Breast epithelium (tissue), 3 donors: ENCODE results near the gene CLDN9.

Experiments used
- POLR2A ChIP-seq: fragments of 450-650 bp; IDR thresholded peaks from one replicate; pipeline ENCODE4 v1.6.1; 2016; ENCODE audit warnings: antibody characterized with exemption, mild to moderate bottlenecking, moderate library complexity
- TF ChIP-seq, protein P1 (sequence below), 3 donors: fragments of 450-650 bp; IDR thresholded peaks; one replicate each; pipeline ENCODE4 v1.5.1; 2016 to 2017; ENCODE audit warnings: antibody characterized with exemption in 3 of 3, mild to moderate bottlenecking in 3 of 3, moderate library complexity in 3 of 3

DNA sequence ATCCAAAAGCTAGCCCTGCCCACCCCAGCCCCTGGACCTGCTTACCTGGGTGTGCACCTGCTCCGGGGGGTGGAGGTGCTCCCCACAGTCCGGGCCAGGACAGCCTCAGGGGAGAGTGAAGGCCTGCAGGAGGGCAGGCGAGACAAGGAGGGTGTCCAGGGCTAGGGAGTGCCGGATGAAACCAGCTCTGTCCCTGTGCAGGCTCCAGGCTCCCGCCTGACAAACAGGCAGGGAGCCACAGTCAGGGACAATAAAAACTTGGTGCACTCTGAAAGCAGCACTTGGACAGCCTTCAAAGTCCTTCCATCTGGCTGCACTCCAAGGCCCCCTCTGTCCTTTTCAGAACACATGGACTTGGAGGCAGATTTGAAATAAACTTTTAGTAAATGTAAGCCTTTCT lies 39.6 kb upstream of the CLDN9 start:
- TF ChIP-seq, protein P1, sequence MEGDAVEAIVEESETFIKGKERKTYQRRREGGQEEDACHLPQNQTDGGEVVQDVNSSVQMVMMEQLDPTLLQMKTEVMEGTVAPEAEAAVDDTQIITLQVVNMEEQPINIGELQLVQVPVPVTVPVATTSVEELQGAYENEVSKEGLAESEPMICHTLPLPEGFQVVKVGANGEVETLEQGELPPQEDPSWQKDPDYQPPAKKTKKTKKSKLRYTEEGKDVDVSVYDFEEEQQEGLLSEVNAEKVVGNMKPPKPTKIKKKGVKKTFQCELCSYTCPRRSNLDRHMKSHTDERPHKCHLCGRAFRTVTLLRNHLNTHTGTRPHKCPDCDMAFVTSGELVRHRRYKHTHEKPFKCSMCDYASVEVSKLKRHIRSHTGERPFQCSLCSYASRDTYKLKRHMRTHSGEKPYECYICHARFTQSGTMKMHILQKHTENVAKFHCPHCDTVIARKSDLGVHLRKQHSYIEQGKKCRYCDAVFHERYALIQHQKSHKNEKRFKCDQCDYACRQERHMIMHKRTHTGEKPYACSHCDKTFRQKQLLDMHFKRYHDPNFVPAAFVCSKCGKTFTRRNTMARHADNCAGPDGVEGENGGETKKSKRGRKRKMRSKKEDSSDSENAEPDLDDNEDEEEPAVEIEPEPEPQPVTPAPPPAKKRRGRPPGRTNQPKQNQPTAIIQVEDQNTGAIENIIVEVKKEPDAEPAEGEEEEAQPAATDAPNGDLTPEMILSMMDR (IDR thresholded peaks at IDR 0.05) = no peak
- TF ChIP-seq POLR2A = no peak
